ENCODE results near the gene ATAT1. TPM values are rescaled to one million over a fixed set of nuclear protein-coding genes. Genes with fewer than 3 reads are reported as not detected.

ATAT1 gene
- total and polyA plus RNA-seq, 2 of the 4 experiments (the other 2 are of a cell fraction): 5.6 to 15.5 TPM

GRCh38 chr6:30684386-30685156 lies 57.9 kb downstream of the ATAT1 start:
- BruUV-seq (replicated peaks): no TSS peak
- dilution Hi-C loops (cut with HindIII; ENCODE audit: low sequenced_read_pairs, unreplicated experiment) (no loop called here), intact Hi-C loops (cut with micrococcal nuclease) (loop anchor here (5.0 kb wide), 1 partner anchor 403 kb away; no protein-coding TSS in a partner anchor), in situ Hi-C loops (cut with MboI; ENCODE audit: low sequenced_read_pairs) (loop anchor here (5.0 kb wide), 1 partner anchor 38 kb away; the partner anchor contains the start of gene TUBB)
- Histone ChIP-seq H3K4me1 (ENCODE audit: control insufficient read depth, insufficient read depth, low read length) (peaks cover 24% of the 10 kb centered on the region), H3K4ac (ENCODE audit: low read depth, low read length) (peak overlapping the region; percentile 100), H3K4me2 (ENCODE audit: low read depth, low read length) (peak overlapping the region; percentile 96), H4K91ac (ENCODE audit: insufficient read depth, low read depth, low read length) (peak overlapping the region; percentile 99), H3K79me1 (ENCODE audit: low read depth in 1 of 2, low read length in 2 of 2) (peaks cover 16 to 40% of the 10 kb centered on the region in 2 experiments; a peak in 3 of 4 replicates), H2AK5ac (ENCODE audit: low read depth, low read length) (peak overlapping the region; percentile 100), H3K36me3 (ENCODE audit: control insufficient read depth, insufficient read depth, low read length) (peaks cover 40% of the 10 kb centered on the region), H3K27me3 (ENCODE audit: control insufficient read depth, insufficient read depth, low read length) (no peaks in the 10 kb centered on the region), H3K9me1 (ENCODE audit: insufficient read depth, low read length) (peaks cover 8% of the 10 kb centered on the region), H2BK5ac (ENCODE audit: low read depth, low read length, poor library complexity, severe bottlenecking) (peak overlapping the region; percentile 98), H3K18ac (ENCODE audit: low read depth, low read length) (peak overlapping the region; percentile 92), H4K8ac (ENCODE audit: low read depth in 2 of 2, low read length in 2 of 2) (peak overlapping the region; percentile 90 to 96), H4K20me1 (ENCODE audit: insufficient read depth, low read length) (peaks cover 63% of the 10 kb centered on the region), H3K9ac (ENCODE audit: low read depth, low read length) (peak overlapping the region; percentile 100), H2BK20ac (ENCODE audit: low read depth, low read length) (0 out of 2 replicates have a peak overlapping the region, but pooled peaks have one; percentile 32), H3K27ac (ENCODE audit: insufficient read depth, low read length) (peak overlapping the region; percentile 100), H3K4me3 (ENCODE audit: insufficient read depth, low read depth, low read length) (peak overlapping the region; percentile 97), H4K5ac (ENCODE audit: low read depth, low read length) (peak overlapping the region; percentile 73), H2BK120ac (ENCODE audit: low read depth, low read length) (peak overlapping the region; percentile 88), H3K9me3 (ENCODE audit: control insufficient read depth, insufficient read depth, low read length) (no peaks in the 10 kb centered on the region), H2AFZ (replicated peaks; ENCODE audit: low read length, poor library complexity) (no peak overlapping the region), H3K14ac (replicated peaks; ENCODE audit: low read depth, low read length) (peak overlapping the region; percentile 100), H3K23ac (ENCODE audit: low read depth, low read length) (peak overlapping the region; percentile 100), H3K56ac (ENCODE audit: extremely low read depth, insufficient read depth, low read length) (peak overlapping the region; percentile 100), H2AK9ac (replicated peaks; ENCODE audit: low read depth, low read length, poor library complexity) (peak overlapping the region; percentile 100), H2BK15ac (ENCODE audit: low read depth, low read length) (peak overlapping the region; percentile 96; the same call in 2 of the 3 replicates)
- 55% methylated on average over 6 of the region's 21 CpGs; no CpG with 5 or more reads in 1 of the 2 experiments for WGBS, 2 experiments (ENCODE audit: extremely low coverage in 2 of 2, insufficient read length in 1 of 2)
- ChIA-PET POLR2A (ENCODE audit: unreplicated experiment) (interaction anchor here (0.7 kb wide), 1 partner anchor 70 kb away, joined by 6 read pairs; no protein-coding TSS in a partner anchor), CTCF (no interaction called here)
- ATAC-seq (ENCODE audit: low read depth) (no peak), DNase-seq (peak; percentile 44)
- TF ChIP-seq CEBPB (IDR thresholded peaks at IDR 0.05; ENCODE audit: low read depth, low read length): no peak
- peak; percentile 51; the same call in 1 of the 2 replicates for TF ChIP-seq MAZ (IDR thresholded peaks at IDR 0.05; ENCODE audit: borderline replicate concordance, low read depth, low read length)
- TF ChIP-seq, protein P1, sequence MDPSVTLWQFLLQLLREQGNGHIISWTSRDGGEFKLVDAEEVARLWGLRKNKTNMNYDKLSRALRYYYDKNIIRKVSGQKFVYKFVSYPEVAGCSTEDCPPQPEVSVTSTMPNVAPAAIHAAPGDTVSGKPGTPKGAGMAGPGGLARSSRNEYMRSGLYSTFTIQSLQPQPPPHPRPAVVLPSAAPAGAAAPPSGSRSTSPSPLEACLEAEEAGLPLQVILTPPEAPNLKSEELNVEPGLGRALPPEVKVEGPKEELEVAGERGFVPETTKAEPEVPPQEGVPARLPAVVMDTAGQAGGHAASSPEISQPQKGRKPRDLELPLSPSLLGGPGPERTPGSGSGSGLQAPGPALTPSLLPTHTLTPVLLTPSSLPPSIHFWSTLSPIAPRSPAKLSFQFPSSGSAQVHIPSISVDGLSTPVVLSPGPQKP (IDR thresholded peaks at IDR 0.05; ENCODE audit: borderline replicate concordance, low read depth, low read length): no peak
